ENCODE measurements around the gene ZFP36L1. TPM values are rescaled to one million over a fixed set of nuclear protein-coding genes. Genes with fewer than 3 reads are reported as not detected.

The ZFP36L1 gene
- polyA plus RNA-seq, 1 donor from 2014 or later = 0.48 TPM

DNA sequence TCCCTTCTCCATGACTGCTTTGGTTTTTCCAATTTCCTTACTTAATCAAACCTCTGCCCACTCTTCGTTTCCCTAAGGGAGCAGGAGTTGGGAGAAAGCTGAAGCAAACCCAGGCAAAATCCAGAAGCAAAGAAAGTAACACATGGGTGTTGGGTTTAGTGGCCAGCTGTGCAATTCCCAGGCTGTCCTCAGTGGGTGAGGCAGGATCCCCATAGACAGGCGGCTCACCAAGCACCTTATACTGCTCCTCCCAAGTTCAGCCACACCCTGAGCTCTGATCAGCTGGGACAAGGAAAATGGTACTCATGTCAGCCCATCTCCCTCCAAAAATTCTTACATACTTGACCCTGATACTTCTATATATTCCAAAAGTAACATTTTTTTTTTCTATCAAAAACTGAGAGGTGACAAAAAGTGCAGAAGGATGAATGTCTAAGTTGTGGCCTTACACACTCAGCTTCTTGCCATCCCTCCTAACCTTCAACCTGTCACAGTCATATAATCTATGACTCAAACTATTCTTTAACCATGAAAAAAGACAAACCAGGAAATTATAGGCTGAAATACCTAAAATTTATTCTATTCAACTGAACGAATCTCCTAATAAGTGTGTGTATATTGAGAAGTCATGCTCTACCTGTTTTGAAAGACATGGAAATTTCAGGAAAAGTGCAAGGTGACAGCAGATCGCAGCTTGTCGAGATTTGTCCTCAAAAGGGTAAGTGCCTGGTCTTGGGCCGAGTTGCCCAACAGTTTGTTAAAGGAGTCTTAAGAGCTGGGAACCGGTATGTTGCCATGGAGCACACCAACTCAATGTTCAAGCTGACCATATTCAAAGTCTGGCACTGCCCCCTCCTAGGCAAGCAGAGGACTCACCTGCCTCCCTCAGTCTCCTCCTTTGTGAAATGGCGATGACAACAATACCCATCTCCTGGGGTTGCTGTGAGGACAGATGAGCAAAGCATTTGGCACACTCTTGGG, 17.6 kb upstream of the ZFP36L1 start:
- H3K4me2 ChIP-seq (ENCODE audit: low read length) = no peak overlapping the region
- no peak overlapping the region for H3K9ac ChIP-seq (ENCODE audit: low read length)
- no peak overlapping the region for H2AFZ ChIP-seq (ENCODE audit: low read depth, low read length)
- no peaks in the 10 kb centered on the region for H3K79me2 ChIP-seq (replicated peaks; ENCODE audit: insufficient read depth, low read length)
- H3F3A ChIP-seq (ENCODE audit: insufficient read depth, low read length, poor library complexity, severe bottlenecking) = no peaks in the 10 kb centered on the region
- no peaks in the 10 kb centered on the region for H3K9me2 ChIP-seq (ENCODE audit: insufficient read depth, low read length)
- H3K4me3 ChIP-seq (ENCODE audit: low read length) = no peak overlapping the region
- H4K20me1 ChIP-seq (ENCODE audit: insufficient read depth) = no peaks in the 10 kb centered on the region
- no peaks in the 10 kb centered on the region for H3K36me3 ChIP-seq (ENCODE audit: insufficient read depth, low read length)
- H3K9me3 ChIP-seq (ENCODE audit: low read length) = no peaks in the 10 kb centered on the region
- no peaks in the 10 kb centered on the region for H3K27me3 ChIP-seq (ENCODE audit: insufficient read depth, low read depth, low read length)
- no peak overlapping the region for H3K27ac ChIP-seq (ENCODE audit: low read length)
- TF ChIP-seq MXI1 (conservative IDR thresholded peaks at IDR 0.05; ENCODE audit: poor library complexity, severe bottlenecking) = no peak
- no peak for TF ChIP-seq RAD21 (conservative IDR thresholded peaks at IDR 0.05)
- TF ChIP-seq TAF1 (IDR thresholded peaks at IDR 0.05; ENCODE audit: low read depth) = no peak
- TF ChIP-seq EZH2 (IDR thresholded peaks at IDR 0.05; ENCODE audit: borderline replicate concordance, insufficient read depth, low read length, poor library complexity, severe bottlenecking) = no peak
- TF ChIP-seq EP300 (conservative IDR thresholded peaks at IDR 0.05; ENCODE audit: poor library complexity, severe bottlenecking) = no peak
- TF ChIP-seq, protein P1, sequence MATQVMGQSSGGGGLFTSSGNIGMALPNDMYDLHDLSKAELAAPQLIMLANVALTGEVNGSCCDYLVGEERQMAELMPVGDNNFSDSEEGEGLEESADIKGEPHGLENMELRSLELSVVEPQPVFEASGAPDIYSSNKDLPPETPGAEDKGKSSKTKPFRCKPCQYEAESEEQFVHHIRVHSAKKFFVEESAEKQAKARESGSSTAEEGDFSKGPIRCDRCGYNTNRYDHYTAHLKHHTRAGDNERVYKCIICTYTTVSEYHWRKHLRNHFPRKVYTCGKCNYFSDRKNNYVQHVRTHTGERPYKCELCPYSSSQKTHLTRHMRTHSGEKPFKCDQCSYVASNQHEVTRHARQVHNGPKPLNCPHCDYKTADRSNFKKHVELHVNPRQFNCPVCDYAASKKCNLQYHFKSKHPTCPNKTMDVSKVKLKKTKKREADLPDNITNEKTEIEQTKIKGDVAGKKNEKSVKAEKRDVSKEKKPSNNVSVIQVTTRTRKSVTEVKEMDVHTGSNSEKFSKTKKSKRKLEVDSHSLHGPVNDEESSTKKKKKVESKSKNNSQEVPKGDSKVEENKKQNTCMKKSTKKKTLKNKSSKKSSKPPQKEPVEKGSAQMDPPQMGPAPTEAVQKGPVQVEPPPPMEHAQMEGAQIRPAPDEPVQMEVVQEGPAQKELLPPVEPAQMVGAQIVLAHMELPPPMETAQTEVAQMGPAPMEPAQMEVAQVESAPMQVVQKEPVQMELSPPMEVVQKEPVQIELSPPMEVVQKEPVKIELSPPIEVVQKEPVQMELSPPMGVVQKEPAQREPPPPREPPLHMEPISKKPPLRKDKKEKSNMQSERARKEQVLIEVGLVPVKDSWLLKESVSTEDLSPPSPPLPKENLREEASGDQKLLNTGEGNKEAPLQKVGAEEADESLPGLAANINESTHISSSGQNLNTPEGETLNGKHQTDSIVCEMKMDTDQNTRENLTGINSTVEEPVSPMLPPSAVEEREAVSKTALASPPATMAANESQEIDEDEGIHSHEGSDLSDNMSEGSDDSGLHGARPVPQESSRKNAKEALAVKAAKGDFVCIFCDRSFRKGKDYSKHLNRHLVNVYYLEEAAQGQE (IDR thresholded peaks at IDR 0.05; ENCODE audit: borderline replicate concordance) = no peak
- TF ChIP-seq, protein P2, sequence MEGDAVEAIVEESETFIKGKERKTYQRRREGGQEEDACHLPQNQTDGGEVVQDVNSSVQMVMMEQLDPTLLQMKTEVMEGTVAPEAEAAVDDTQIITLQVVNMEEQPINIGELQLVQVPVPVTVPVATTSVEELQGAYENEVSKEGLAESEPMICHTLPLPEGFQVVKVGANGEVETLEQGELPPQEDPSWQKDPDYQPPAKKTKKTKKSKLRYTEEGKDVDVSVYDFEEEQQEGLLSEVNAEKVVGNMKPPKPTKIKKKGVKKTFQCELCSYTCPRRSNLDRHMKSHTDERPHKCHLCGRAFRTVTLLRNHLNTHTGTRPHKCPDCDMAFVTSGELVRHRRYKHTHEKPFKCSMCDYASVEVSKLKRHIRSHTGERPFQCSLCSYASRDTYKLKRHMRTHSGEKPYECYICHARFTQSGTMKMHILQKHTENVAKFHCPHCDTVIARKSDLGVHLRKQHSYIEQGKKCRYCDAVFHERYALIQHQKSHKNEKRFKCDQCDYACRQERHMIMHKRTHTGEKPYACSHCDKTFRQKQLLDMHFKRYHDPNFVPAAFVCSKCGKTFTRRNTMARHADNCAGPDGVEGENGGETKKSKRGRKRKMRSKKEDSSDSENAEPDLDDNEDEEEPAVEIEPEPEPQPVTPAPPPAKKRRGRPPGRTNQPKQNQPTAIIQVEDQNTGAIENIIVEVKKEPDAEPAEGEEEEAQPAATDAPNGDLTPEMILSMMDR (IDR thresholded peaks at IDR 0.05; ENCODE audit: poor library complexity, severe bottlenecking) = no peak
- TF ChIP-seq POLR2AphosphoS5 (IDR thresholded peaks at IDR 0.05) = no peak
- no peak for TF ChIP-seq SMC3 (conservative IDR thresholded peaks at IDR 0.05; ENCODE audit: poor library complexity)

DNA sequence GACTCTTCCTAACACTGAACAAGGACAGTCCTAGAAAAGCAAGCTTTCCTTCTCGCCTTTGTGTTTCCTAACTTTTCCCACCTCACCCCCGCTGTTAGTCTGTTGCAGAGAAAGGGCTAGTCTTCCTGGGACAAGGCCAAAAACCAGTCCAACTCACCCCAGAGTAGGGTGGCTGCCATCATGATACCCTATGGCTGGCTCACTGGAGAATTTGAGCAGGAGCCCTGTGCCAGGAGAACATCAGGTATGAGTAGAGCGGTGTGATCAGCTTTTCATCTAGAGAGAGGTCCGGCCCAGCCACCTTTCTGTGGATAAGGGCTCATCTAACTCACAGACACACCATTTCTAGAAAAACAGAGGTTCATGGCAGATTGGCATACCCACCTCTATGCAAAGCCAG, 16.7 kb upstream of the ZFP36L1 start:
- Histone ChIP-seq H2AFZ (ENCODE audit: low read depth, low read length) (no peak overlapping the region), H3F3A (ENCODE audit: insufficient read depth, low read length, poor library complexity, severe bottlenecking) (no peaks in the 10 kb centered on the region), H3K79me2 (replicated peaks; ENCODE audit: insufficient read depth, low read length) (no peaks in the 10 kb centered on the region), H3K4me3 (ENCODE audit: low read length) (no peak overlapping the region), H3K9me3 (ENCODE audit: low read length) (no peaks in the 10 kb centered on the region), H3K36me3 (ENCODE audit: insufficient read depth, low read length) (no peaks in the 10 kb centered on the region), H3K9me2 (ENCODE audit: insufficient read depth, low read length) (no peaks in the 10 kb centered on the region), H3K4me2 (ENCODE audit: low read length) (no peak overlapping the region), H4K20me1 (ENCODE audit: insufficient read depth) (no peaks in the 10 kb centered on the region), H3K27me3 (ENCODE audit: insufficient read depth, low read depth, low read length) (no peaks in the 10 kb centered on the region), H3K27ac (ENCODE audit: low read length) (no peak overlapping the region), H3K9ac (ENCODE audit: low read length) (no peak overlapping the region)
- TF ChIP-seq, protein P1 (IDR thresholded peaks at IDR 0.05; ENCODE audit: borderline replicate concordance) = no peak
- TF ChIP-seq POLR2AphosphoS5 (IDR thresholded peaks at IDR 0.05) (no peak), EZH2 (IDR thresholded peaks at IDR 0.05; ENCODE audit: borderline replicate concordance, insufficient read depth, low read length, poor library complexity, severe bottlenecking) (no peak), RAD21 (conservative IDR thresholded peaks at IDR 0.05) (no peak), MXI1 (conservative IDR thresholded peaks at IDR 0.05; ENCODE audit: poor library complexity, severe bottlenecking) (no peak), EP300 (conservative IDR thresholded peaks at IDR 0.05; ENCODE audit: poor library complexity, severe bottlenecking) (no peak), TAF1 (IDR thresholded peaks at IDR 0.05; ENCODE audit: low read depth) (no peak)
- TF ChIP-seq, protein P2 (IDR thresholded peaks at IDR 0.05; ENCODE audit: poor library complexity, severe bottlenecking) = no peak

Data from neural cell (in vitro differentiated cells).